LNCaP clone FGC (cell line): ENCODE measurements around the gene SERINC2.

ENCODE experiments used
- DNase-seq: peaks from one replicate; pipeline ENCODE4 v3.0.0-alpha.2; 2011; ENCODE audit warnings: low read depth
- H3K4me3 ChIP-seq: 2 replicates; pipeline ENCODE4 v1.5.1; 2011; ENCODE audit warnings: mild to moderate bottlenecking, low read depth, low read length, control low read depth
- CTCF ChIP-seq: IDR thresholded peaks from 2 replicates; pipeline ENCODE4 v1.5.1; 2012; ENCODE audit warnings: mild to moderate bottlenecking; ENCODE audit not compliant: control insufficient read depth, insufficient read depth; ENCODE audit errors: extremely low read depth

The SERINC2 gene

GRCh38 chr1:31371121-31371959 is 41.7 kb upstream of the SERINC2 start:
- H3K4me3 ChIP-seq, result no peak overlapping the region
- no peak for DNase-seq
- no peak for TF ChIP-seq CTCF

GRCh38 chr1:31372051-31372450 is 41.0 kb upstream of the SERINC2 start:
- TF ChIP-seq CTCF, result no peak
- H3K4me3 ChIP-seq, result no peak overlapping the region
- no peak for DNase-seq

- no peak for TF ChIP-seq CTCF
- DNase-seq, result no peak
- H3K4me3 ChIP-seq, result no peak overlapping the region
These were observed 40.3 kb upstream of the SERINC2 start for GRCh38 chr1:31372751-31373055.

- H3K4me3 ChIP-seq, result no peak within 1 kb of the TSS
- TF ChIP-seq CTCF, result no peak
- DNase-seq, result no peak
These were observed 39.7 kb upstream of the SERINC2 start, which contains the start of gene FABP3 for GRCh38 chr1:31373056-31373896. Gene FABP3 (minus strand): TSS chr1:31373076. CDS start chr1:31373014, 62 bp downstream.

- TF ChIP-seq CTCF, result no peak
- H3K4me3 ChIP-seq, result no peak overlapping the region
- no peak for DNase-seq
These were observed 39.0 kb upstream of the SERINC2 start for GRCh38 chr1:31373897-31374486.

GRCh38 chr1:31374511-31375196 is 38.4 kb upstream of the SERINC2 start:
- DNase-seq, result peak; percentile 33
- H3K4me3 ChIP-seq, result no peak overlapping the region
- no peak for TF ChIP-seq CTCF
